GM18858 (cell line): ENCODE measurements around the gene CBLN3.

ENCODE experiments used
- ATAC-seq: cut with Tn5 transposase; IDR thresholded peaks from one replicate; pipeline ENCODE4 v1.9.1; 2021; ENCODE audit not compliant: unreplicated experiment

The CBLN3 gene

GRCh38 chr14:24426912-24427536 is 2.4 kb downstream of the CBLN3 start:
- no peak for ATAC-seq

GRCh38 chr14:24426150-24426911 is 3.1 kb downstream of the CBLN3 start:
- no peak for ATAC-seq

- no peak for ATAC-seq
Measured at GRCh38 chr14:24425704-24426103, 3.8 kb downstream of the CBLN3 start.

GRCh38 chr14:24422694-24423601 is 6.5 kb downstream of the CBLN3 start:
- no peak for ATAC-seq

- ATAC-seq, result no peak
Measured at GRCh38 chr14:24422261-24422660, 7.2 kb downstream of the CBLN3 start.

GRCh38 chr14:24418492-24418873 is 11.0 kb downstream of the CBLN3 start:
- no peak for ATAC-seq

GRCh38 chr14:24417832-24418491 is 11.5 kb downstream of the CBLN3 start:
- no peak for ATAC-seq

- ATAC-seq, result no peak
Measured at GRCh38 chr14:24416932-24417619, 12.4 kb downstream of the CBLN3 start.

GRCh38 chr14:24416254-24416931 is 13.1 kb downstream of the CBLN3 start:
- ATAC-seq, result no peak

GRCh38 chr14:24415421-24416253 is 13.8 kb downstream of the CBLN3 start:
- ATAC-seq, result no peak

- no peak for ATAC-seq
Measured at GRCh38 chr14:24414732-24415420, 14.6 kb downstream of the CBLN3 start.

- no peak for ATAC-seq
Measured at GRCh38 chr14:24414077-24414476, 15.4 kb downstream of the CBLN3 start.

GRCh38 chr14:24411443-24412389 is 17.8 kb downstream of the CBLN3 start:
- ATAC-seq, result no peak

GRCh38 chr14:24409956-24410355 is 19.5 kb downstream of the CBLN3 start:
- no peak for ATAC-seq

GRCh38 chr14:24409192-24409591 is 20.3 kb downstream of the CBLN3 start:
- no peak for ATAC-seq

GRCh38 chr14:24408764-24409163 is 20.7 kb downstream of the CBLN3 start:
- no peak for ATAC-seq

- ATAC-seq, result no peak
Measured at GRCh38 chr14:24407608-24408325, 21.7 kb downstream of the CBLN3 start.
